GM21528 (cell line): ENCODE data around the gene UBD.
A peak's percentile ranks its signal among the peaks of the same experiment; 100 is the strongest.

Experiments
- ATAC-seq: cut with Tn5 transposase; IDR thresholded peaks from one replicate; pipeline ENCODE4 v1.9.1; 2021; ENCODE audit warnings: mild to moderate bottlenecking, moderate library complexity; ENCODE audit not compliant: unreplicated experiment, low FRiP score

Gene UBD

DNA sequence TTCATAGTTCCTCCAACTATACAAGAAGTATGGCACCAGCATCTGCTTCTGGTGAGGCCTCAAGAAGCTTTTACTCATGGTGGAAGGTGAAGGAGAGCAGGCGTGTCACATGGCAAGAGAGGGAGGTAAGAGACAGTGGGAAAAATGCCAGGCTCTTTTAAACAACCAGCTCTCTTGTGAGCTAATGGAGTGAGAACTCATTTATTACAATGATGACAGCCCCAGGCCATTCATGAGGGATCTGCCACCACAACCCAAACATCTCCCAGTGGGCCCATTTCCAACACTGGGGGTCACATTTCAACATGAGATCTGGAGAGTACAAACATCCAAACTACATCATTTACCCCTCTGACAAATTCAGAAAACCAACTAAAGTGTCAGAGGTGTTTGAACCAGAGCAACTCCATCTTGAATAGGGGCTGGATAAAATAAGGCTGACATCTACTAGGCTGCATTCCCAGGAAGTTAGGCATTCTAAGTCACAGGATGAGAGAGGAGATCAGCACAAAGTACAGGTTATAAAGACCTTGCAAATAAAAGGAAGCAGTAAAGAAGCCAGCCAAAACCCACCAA, 2.2 kb upstream of the UBD start:
- ATAC-seq = no peak

DNA sequence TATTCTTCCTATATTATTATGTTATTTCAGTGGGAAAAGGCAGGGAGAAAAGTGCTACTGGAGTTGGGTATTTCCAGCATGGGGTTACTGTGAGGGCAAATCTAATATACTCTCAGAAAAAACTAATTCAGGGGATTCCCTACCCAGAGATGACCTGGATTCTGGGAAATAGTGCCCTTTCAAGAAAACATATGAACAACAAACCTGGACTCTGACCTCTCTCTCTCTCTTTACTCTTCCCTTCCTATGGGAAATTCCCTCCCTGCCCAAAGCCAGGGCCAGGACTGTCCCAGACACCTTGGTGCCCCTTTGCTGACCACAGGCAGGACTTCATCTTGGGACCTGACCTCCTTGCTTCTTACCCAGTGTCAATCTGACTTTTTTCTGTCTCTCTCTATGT, 1.6 kb upstream of the UBD start:
- ATAC-seq = no peak

DNA sequence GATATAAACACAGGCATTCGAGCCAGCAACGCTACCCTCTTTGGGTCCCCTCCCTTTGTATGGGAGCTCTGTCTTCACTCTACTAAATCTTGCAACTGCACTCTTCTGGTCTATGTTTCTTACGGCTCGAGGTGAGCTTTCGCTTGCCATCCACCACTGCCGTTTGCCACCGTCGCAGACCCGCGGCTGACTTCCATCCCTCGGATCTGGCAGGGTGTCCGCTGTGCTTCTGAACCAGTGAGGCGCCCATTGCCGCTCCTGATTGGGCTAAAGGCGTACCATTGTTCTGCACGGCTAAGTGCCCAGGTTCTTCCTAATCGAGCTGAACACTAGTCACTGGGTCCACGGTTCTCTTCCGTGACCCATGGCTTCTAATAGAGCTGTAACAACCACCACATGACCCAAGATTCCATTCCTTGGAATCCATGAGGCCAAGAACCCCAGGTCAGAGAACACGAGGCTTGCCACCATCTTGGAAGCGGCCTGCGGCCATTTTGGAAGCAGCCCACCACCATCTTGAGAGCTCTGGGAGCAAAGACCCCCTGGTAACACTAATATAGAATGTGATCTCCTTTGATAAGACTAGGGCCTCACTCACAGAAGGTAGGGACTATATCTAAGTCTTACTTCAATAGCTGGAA, 973 bp downstream of the UBD start:
- ATAC-seq = no peak

DNA sequence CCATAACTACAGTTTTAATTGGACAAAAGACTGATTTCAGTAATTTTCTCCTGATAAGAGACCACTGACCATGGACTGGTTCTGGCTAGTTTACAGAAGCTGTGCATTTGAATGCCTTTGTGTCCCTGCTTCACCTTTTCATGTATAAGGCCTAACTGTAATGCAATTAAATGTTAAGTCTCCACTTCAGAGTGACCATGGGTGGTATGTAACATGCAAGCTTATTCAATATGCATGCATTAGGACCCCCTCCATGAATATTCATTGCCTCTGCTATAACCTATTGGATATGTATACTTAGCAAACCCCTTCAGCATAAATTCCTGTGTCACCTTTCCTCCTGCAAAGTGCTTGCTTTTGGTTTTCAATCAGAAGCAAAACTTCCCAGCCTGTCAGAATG, 2.2 kb downstream of the UBD start:
- ATAC-seq = no peak

DNA sequence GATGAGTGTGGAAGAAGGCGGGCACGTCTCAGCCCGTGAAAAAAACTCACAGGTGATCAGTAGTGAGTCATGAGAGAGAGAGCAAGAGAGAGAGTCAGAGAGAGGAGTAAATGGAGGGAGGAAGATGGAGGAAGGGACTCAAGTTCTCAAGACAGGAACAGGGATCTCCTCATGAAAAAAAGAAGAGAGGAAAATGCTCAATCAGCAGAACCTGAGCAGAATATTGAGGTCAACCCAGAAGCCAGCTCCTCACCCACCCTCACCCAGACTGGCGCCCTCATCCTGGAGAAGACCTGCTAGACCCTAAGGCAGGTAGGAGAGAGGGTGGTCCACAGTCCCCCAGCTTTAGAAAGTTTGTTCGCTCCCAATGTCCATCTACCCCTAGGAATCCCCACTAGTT, 4.8 kb downstream of the UBD start:
- ATAC-seq = no peak

DNA sequence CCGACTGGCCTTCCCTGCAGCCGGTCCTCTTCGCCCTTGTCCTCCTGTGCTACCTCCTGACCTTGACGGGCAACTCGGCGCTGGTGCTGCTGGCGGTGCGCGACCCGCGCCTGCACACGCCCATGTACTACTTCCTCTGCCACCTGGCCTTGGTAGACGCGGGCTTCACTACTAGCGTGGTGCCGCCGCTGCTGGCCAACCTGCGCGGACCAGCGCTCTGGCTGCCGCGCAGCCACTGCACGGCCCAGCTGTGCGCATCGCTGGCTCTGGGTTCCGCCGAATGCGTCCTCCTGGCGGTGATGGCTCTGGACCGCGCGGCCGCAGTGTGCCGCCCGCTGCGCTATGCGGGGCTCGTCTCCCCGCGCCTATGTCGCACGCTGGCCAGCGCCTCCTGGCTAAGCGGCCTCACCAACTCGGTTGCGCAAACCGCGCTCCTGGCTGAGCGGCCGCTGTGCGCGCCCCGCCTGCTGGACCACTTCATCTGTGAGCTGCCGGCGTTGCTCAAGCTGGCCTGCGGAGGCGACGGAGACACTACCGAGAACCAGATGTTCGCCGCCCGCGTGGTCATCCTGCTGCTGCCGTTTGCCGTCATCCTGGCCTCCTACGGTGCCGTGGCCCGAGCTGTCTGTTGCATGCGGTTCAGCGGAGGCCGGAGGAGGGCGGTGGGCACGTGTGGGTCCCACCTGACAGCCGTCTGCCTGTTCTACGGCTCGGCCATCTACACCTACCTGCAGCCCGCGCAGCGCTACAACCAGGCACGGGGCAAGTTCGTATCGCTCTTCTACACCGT, 6.1 kb downstream of the UBD start:
- no peak for ATAC-seq

DNA sequence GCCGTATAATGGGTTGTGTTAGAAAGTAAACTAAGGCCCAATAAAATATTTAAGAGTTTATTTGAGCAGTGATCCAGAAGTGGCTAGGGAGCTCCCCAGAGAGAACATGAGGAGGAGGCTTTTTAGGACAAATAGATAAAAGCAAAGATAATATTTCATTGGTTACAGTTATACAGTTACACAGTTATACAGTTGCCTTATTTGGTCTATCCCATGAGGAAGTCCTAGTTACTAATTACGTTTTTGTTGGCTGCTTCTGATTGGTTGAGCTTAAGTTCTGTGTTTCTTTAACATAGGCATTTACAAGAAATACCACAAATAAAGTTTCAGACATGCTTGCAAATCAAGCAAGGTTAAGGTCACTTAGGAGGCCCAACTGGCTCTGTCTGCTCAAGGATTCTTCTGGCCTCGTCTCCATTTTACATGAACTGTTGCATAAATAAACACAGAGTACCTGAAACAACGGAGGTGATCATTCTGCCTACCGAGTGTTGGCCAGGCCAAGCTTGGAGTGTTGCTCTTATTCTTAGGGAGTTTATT, 7.0 kb downstream of the UBD start:
- ATAC-seq = peak; percentile 89

DNA sequence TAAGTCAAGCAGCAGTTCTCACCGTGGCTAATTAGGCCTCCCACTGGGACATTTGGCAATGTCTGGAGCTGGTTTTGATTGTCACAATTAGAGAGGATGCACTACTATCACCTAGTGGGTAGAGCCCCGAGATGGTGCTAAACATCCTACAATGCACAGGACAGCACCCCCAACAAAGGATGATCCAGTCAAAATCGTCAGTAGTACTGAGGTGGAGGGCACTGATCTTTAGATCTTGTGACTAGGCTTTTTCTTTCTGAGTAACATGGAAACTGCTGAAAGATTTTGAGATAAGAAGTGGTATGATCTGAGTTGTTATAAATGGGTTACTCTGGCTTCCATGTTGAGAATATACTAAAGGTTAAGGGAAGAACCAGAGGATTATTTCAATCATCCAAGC, 12.0 kb downstream of the UBD start:
- ATAC-seq = no peak

DNA sequence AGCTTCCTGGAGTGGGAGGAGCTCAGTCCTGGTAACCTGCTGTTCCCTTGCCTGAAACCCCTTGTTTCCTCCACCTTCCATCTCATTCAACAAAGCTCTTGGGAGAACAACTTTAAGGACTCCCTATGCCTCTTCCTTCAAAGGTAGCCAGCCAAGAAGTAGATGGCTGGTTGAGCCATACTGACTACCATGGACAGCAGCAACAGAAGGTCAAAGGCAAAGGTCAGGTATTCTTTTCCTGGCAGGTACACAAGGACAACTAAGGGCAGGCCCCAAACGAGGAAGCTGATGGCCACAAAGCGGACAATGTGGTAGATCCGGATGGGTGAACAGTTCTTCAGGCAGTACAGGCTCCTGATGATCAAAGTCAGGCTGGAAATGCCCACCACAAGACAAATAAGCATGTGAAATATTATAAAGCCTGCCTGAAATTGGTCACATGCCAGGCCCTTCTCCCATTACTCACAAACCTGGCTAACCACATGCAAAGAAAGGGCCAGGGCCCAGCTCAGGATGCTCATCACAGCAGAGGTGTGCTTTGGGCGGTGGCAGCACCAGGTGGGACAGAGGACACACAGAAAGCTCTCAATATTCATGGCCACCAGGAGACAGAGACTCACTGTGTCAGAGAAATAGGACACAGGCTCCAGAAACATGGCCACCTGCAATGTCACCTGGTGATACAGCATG, 21.7 kb downstream of the UBD start:
- no peak for ATAC-seq

DNA sequence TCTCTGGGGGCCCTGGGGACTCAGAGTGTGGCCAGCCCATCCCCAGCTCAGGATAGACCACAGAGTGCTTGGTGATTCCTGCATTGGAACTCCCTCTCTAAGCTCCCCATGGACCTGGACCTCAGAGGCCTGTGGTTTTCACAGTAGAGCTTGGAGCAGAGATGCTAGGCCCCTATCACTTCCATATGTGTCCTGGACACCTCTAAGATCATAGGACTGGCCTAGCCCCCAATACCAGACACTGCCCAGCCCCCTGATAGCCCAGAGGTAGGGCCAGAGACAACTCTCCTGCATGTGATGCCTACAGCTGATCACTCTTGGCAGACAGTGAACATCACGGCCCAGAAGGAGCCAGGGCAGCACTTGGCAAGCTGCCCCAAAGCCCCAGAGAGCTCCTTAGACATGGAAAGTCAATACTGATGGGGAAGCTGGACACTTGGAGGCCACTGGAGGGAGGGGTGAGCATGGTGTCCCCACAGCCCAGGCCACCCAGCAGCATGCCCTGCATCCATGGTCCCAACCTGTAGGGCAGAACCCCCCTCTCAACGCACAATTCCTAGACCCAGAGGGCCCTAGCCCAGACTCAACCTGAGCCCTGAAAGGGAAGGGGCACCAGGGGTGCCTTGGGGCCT, 27.1 kb downstream of the UBD start:
- no peak for ATAC-seq

DNA sequence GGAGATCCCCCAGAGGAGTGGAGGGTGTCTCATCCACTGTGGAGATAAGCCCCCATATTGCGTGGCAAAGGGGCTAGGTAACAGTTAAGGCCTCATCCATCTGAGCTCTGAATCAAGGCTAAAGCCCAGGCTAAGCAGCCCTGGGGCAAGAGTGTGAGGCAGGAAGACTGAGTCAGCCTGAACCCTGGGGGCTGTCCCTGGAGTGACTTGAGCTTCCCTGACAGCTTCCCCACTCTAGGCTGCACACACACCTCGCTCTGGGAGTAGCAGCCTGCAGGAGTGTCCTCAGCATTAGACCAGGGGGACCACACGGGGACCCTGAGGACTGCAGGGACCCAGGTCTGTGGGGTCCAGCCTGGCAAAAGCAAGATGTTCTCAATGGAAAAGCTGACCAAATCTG, 27.9 kb downstream of the UBD start:
- no peak for ATAC-seq

DNA sequence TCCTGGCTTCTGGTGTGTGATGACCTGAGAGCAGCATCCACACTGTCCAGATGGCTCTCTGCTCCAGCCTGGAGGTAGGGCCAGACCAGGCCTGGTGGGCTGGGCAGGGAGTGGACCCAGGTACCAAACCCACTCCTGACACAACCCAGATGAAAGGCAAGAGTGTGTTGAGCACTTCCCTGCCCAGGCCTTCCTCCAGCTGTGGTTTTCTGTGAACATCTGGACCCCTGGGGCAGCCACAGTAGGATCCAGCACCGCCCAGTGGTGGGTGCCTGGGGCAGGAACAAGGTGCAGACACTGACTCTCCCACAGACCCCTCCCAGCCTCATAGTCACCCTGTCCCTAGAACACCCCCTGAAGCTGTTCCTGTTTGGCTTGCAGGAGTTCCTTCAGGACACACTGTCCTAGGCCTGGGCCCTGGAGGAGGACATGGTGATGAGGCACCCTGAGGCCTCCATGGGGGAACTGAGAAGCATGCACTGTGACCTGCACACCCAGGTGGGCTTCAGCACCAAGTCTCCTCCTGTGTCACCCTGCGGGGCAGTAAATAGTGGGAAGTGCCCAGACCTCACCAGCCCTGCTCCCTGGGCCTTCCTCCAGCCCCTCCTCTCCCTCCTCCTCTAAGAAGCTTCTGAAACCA, 28.7 kb downstream of the UBD start:
- no peak for ATAC-seq

DNA sequence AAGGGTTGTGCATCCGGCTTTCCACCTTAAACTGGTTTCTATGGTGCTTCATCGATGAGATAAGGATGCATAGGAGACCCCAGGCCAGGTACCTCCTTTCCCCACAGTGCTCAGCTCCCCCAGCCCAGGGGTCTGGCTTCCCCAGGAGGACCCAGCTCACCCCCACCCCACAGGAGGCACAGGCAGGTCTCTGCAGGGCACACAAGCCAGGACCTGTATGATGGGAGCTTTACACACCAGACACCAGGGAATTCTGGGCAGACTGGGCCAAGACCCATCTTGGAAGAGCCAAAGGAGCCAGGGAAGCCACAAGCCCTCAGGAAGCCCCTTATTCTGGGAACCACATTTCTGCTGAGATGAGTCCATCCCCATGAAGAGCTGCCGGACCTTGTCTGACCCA, 29.6 kb downstream of the UBD start:
- no peak for ATAC-seq

DNA sequence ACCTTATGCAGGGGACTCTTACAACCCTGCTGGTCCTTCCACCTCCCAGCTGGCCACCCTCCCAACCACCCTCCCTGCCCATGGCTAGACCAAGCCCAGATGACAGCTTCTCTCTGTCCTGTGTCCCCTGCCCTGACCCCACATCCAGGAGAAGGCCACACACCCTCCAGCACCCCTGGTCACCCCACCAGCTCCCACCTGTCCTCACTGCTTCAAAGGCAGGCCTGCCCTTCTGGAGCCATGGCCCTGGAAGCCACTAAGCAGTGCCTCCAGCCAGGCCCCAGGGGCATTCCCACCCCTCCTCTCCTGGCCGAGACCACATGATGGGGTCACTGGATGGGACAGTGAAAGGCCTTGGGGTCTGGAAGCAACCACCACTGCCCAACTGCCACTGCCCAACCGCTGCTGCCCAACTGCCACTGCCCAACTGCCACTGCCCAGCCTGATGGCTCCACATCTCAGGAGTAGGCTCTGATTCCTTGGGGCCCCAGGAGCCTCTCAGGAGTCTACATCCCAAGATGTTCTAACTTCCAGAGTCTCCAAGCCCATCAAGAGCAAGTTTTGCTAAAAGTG, 30.5 kb downstream of the UBD start:
- ATAC-seq = no peak

DNA sequence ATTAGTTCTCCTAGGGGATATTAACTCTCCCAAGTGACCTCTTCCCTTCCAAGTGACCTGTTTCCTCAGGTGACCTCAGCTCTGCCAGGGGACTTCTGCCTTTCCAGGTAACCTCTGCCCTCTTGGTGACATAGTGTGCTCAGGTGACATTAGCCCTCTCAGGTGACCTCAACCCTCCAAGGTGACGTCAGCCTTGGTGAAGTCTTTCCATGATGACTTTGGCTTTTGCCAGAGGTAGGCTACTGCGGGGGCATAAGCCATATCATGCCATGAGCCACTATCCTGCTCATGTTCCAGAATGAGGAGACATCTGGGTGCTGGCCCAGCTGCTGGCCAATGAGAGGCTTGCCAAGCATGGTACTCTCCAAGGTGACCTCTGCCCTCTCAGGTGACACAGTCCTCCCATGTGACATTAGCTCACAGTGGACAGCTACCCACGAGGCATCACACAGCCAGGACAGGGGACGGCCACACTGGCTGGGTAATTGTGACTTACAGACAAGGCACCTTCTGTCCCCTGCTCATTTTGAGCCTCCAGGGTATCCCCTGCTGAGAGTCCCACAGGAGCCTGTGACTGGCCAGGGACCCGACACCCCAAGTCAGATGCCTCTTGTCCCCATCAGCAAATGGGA, 31.1 kb downstream of the UBD start:
- ATAC-seq = no peak

DNA sequence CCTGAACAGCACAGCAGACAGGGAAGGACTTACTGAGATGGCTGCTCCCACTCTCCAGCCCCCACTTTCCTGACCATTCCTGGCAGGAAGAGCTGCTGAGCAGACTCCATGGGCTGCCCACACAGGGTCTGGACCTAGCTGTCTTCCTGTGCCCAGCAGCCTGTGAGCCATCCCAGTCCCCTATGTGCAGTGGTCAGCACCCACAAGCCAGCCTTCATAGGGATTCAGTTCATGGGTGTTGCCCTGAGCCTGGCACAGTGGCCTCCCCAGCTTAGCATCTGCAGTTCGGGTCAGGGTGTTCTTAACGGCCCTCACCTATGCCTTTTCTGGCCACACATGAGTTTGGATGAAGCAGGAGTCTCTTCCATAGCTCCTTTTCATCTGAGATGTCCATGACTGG, 32.0 kb downstream of the UBD start:
- no peak for ATAC-seq

DNA sequence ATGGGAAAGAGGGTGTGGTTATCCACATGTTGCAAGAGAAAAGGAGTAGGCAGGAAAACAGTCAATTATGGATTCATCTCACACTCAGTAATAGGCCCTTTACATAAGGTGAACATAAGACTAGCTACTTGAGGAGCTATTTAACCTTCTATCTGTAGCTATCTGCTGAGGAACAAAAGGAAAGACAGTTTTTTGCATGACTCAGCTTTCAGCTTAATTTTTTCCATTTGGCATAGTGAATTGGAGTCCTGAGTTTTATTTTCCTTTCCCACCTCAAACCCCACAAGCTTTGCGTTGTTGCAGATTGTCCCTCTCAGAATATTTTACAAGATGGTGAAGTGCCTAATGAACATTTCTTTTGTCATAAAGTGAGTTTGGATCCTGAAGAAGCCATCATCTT, 32.4 kb downstream of the UBD start:
- no peak for ATAC-seq

DNA sequence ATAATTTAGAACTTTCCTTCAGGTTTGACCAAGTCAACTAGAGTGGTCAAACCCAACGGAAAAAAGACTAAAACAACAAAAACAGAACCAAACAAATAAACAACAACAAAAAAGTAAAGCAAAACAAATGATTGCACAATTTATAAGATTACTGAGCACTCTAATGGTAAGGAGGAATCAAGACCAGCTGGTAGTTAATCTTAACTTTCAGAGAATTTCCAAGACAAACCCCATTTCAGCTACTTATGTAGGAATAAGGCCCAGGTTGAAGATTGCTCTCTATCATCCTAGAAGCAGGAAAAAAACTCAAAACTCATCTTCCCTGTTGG, 34.3 kb downstream of the UBD start:
- ATAC-seq = no peak

DNA sequence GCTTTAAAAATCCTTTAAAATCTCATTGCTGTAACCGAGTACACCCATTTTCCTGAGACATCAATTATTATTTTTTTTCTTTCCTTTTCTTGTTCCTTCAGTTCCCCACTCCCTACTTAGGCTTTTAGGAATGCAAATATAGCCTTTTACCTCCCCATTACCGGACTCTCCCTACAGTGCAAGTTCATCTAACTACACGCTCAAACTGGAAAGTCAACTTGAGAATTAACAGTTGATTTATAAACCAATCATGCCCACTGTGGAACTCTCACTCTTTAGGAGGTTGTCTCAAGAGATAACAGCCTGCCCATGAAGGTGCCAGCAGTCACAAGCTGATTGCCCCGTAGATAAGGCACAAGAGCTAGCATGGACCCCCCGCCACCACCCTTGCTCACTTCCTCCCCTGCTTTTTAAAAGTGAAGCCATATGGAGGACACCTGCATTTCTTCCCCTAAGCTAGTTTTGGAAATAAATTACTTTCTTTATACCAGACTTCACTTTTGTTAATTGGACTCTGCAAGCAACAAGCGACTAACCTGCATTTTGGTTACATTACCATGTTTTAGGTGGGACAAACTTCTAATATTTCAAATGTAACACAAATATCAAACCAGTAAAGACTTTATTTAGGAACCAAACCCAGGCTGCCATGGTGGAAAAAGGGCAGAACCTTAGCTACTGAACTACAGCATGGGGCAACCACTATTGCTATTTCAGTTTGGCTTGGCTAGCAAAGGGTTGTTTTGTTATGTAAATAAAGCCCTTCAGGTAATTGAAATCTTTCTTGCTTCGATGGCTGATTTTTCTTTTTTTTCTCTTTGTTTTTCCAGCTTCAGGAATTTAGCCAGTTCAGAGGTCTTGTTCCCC, 34.9 kb downstream of the UBD start:
- ATAC-seq = no peak
